IPS DF 19.7 (cell line): Measurements from ENCODE around the gene DLG1.

Experiments
- DNase-seq: peaks from one replicate; pipeline ENCODE4 v3.0.0-alpha.2; 2013; ENCODE audit warnings: low read depth, low spot score

DLG1 gene

GRCh38 chr3:197030379-197031314, 267.8 kb downstream of the DLG1 start:
- DNase-seq, result no peak

- no peak for DNase-seq
Observed at GRCh38 chr3:197029511-197030167, 268.8 kb downstream of the DLG1 start, which contains the start of gene MELTF. Gene MELTF, minus strand, starts transcription at chr3:197029817. Its CDS starts 115 bp downstream, at chr3:197029702.

- no peak for DNase-seq
Observed at GRCh38 chr3:197028728-197029510, 269.5 kb downstream of the DLG1 start.

GRCh38 chr3:197027896-197028727, 270.3 kb downstream of the DLG1 start:
- no peak for DNase-seq

GRCh38 chr3:197027151-197027895, 271.1 kb downstream of the DLG1 start:
- no peak for DNase-seq

GRCh38 chr3:197026481-197026866, 271.9 kb downstream of the DLG1 start:
- DNase-seq, result no peak

- DNase-seq, result no peak
Observed at GRCh38 chr3:197025736-197026480, 272.5 kb downstream of the DLG1 start.

- no peak for DNase-seq
Observed at GRCh38 chr3:197024881-197025735, 273.3 kb downstream of the DLG1 start.

- no peak for DNase-seq
Observed at GRCh38 chr3:197023998-197024651, 274.3 kb downstream of the DLG1 start.

GRCh38 chr3:197023241-197023997, 275.0 kb downstream of the DLG1 start:
- no peak for DNase-seq

- no peak for DNase-seq
Observed at GRCh38 chr3:197022405-197023231, 275.8 kb downstream of the DLG1 start.

GRCh38 chr3:197021729-197022404, 276.5 kb downstream of the DLG1 start:
- DNase-seq, result no peak

GRCh38 chr3:197021231-197021630, 277.2 kb downstream of the DLG1 start:
- no peak for DNase-seq

GRCh38 chr3:197019535-197019934, 278.9 kb downstream of the DLG1 start:
- DNase-seq, result no peak

- no peak for DNase-seq
Observed at GRCh38 chr3:197019021-197019420, 279.4 kb downstream of the DLG1 start.

GRCh38 chr3:197017003-197017402, 281.4 kb downstream of the DLG1 start:
- no peak for DNase-seq
